GM12878 (cell line): ENCODE measurements around the gene TOX2.

Experiments used
- CEBPB ChIP-seq, 2 experiments: fragments of 150-350 bp in 1 of 2; IDR thresholded peaks; 2 replicates each; pipeline ENCODE4 v1.6.1; 2012 to 2014; ENCODE audit warnings: low read depth in 2 of 2, low read length in 2 of 2, borderline replicate concordance in 1 of 2, inconsistent platforms in 1 of 2
- CTCF ChIP-seq, 3 experiments: IDR thresholded peaks in 2 of 3; conservative IDR thresholded peaks in 1 of 3; 2 replicates each; pipeline ENCODE4 v1.5.1; 2011; ENCODE audit warnings: low read depth in 3 of 3, low read length in 3 of 3, mild to moderate bottlenecking in 3 of 3, control low read depth in 2 of 3, moderate library complexity in 2 of 3, inconsistent platforms in 1 of 3, mixed read lengths in 1 of 3; ENCODE audit not compliant: control insufficient read depth in 2 of 3, insufficient read depth in 1 of 3; ENCODE audit errors: extremely low read depth in 1 of 3
- MAX ChIP-seq: IDR thresholded peaks from 2 replicates; pipeline ENCODE4 v1.6.1; 2012; ENCODE audit warnings: low read depth, low read length, improper control_type of control experiment
- NFIC ChIP-seq: IDR thresholded peaks from 2 replicates; pipeline ENCODE4 v1.6.1; 2012; ENCODE audit warnings: low read depth, mild to moderate bottlenecking, inconsistent platforms, low read length, moderate library complexity

GRCh38 chr20:43893930-43894329 lies 20.7 kb upstream of the TOX2 start:
- TF ChIP-seq MAX (no peak), CEBPB (IDR thresholded peaks at IDR 0.05; ENCODE audit: borderline replicate concordance in 1 of 2, low read depth in 2 of 2, low read length in 2 of 2) (no peak), NFIC (no peak), CTCF (IDR thresholded peaks at IDR 0.05 in 2 of 3, conservative IDR thresholded peaks at IDR 0.05 in 1 of 3; ENCODE audit: control insufficient read depth in 2 of 3, extremely low read depth in 1 of 3, insufficient read depth in 1 of 3, low read depth in 3 of 3, low read length in 3 of 3) (no peak)
